Measurements from ENCODE around the gene FBP2.

Gene FBP2

DNA sequence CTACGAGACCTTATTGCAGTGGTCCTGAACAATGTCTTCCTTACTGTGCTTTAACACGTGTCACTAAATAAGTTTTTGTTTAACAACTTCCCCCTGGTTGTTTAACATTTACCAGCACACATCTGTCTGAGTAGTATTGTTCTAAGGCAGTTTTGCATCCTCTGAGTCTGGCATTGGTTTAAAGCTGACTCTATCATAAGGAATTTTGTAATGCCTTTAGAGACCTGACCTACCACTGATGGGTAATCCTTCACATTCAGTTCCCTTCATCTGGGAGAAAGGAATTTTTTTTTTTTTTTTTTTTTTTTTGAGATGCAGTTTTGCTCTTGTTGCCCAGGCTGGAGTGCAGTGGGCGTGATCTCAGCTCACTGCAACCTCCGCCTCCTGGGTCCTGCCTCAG, 58.7 kb downstream of the FBP2 start:
- H3K4me1 ChIP-seq (ENCODE audit: control insufficient read depth, insufficient read depth, low read length, poor library complexity, severe bottlenecking) = no peaks in the 10 kb centered on the region
- H3K36me3 ChIP-seq (ENCODE audit: control insufficient read depth, insufficient read depth, low read length) = no peaks in the 10 kb centered on the region
- 70 to 100% methylated on average over 1 to 2 of the region's 4 CpGs for WGBS, 2 experiments (ENCODE audit: insufficient coverage in 2 of 2)
- H3K4me3 ChIP-seq (ENCODE audit: extremely low read depth, insufficient read depth, low read length, poor library complexity, severe bottlenecking) = no peak overlapping the region
- no peaks in the 10 kb centered on the region for H3K9me3 ChIP-seq (ENCODE audit: control insufficient read depth, low read length)
- H3K27ac ChIP-seq (ENCODE audit: low read depth, low read length, severe bottlenecking) = no peak overlapping the region

DNA sequence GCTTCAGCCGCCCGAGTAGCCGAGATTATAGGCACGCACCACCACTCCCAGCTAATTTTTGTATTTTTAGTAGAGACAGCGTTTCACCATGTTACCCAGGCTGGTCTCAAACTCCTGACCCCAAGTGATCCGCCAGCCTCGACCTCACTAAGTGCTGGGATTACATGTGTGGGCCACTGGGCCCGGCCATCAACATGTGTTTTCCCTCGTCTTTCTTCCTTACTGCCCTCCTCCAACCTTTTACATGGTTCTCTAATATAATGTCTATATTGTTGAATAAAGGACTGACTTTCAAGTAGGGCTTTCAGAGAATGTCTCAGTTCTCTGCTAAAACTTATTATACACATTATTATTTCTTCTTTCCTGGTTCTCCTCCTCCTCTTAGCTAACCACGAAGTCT, 60.0 kb downstream of the FBP2 start:
- H3K9me3 ChIP-seq (ENCODE audit: control insufficient read depth, low read length) = no peaks in the 10 kb centered on the region
- 97 to 100% methylated on average over 2 to 5 of the region's 10 CpGs for WGBS, 2 experiments (ENCODE audit: insufficient coverage in 2 of 2)
- no peak overlapping the region for H3K4me3 ChIP-seq (ENCODE audit: extremely low read depth, insufficient read depth, low read length, poor library complexity, severe bottlenecking)
- no peaks in the 10 kb centered on the region for H3K4me1 ChIP-seq (ENCODE audit: control insufficient read depth, insufficient read depth, low read length, poor library complexity, severe bottlenecking)
- no peaks in the 10 kb centered on the region for H3K36me3 ChIP-seq (ENCODE audit: control insufficient read depth, insufficient read depth, low read length)
- H3K27ac ChIP-seq (ENCODE audit: low read depth, low read length, severe bottlenecking) = no peak overlapping the region

DNA sequence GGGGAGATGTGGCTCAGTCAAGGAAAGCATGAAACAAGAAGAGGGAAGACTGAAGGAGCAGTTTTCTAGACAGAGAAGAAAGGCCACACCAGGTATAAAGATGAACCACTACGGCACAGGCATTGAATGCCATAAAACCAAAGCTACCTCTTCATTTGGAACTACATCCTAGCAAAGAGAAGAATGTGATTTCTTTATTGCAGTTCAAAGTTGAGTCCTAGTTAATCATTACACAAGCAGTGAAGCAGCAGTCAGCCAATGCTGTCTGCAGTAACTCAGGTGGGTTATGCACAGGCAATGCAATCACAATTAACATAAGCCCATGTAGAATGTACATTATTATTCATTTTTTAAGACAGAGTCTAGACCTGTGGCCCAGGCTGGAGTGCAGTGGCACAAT, 60.5 kb downstream of the FBP2 start:
- no peaks in the 10 kb centered on the region for H3K9me3 ChIP-seq (ENCODE audit: control insufficient read depth, low read length)
- H3K27ac ChIP-seq (ENCODE audit: low read depth, low read length, severe bottlenecking) = no peak overlapping the region
- no peak overlapping the region for H3K4me3 ChIP-seq (ENCODE audit: extremely low read depth, insufficient read depth, low read length, poor library complexity, severe bottlenecking)
- H3K4me1 ChIP-seq (ENCODE audit: control insufficient read depth, insufficient read depth, low read length, poor library complexity, severe bottlenecking) = no peaks in the 10 kb centered on the region
- H3K36me3 ChIP-seq (ENCODE audit: control insufficient read depth, insufficient read depth, low read length) = no peaks in the 10 kb centered on the region
- WGBS, 2 experiments (ENCODE audit: insufficient coverage in 2 of 2) = no CpG with 5 or more reads among the region's 1 CpG

DNA sequence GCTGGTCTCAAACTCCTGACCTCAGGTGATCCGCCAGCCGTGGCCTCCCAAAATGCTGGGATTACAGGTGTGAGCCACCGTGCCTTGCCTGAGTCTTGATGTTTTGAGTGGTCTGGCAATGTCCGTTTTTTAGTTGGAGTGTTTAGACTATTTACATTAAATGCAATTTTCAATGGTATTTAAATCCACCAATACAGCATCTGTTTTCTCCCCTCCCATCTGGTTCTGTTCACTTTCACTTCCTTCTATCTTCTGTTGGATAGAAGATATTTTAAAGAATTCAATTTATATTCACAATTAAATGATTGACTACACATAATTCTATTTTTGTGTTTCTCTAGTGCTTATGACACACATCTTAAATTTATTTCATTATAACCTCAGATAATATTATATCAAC, 64.7 kb downstream of the FBP2 start:
- no peaks in the 10 kb centered on the region for H3K4me1 ChIP-seq (ENCODE audit: control insufficient read depth, insufficient read depth, low read length, poor library complexity, severe bottlenecking)
- H3K9me3 ChIP-seq (ENCODE audit: control insufficient read depth, low read length) = no peaks in the 10 kb centered on the region
- H3K27ac ChIP-seq (ENCODE audit: low read depth, low read length, severe bottlenecking) = no peak overlapping the region
- H3K4me3 ChIP-seq (ENCODE audit: extremely low read depth, insufficient read depth, low read length, poor library complexity, severe bottlenecking) = no peak overlapping the region
- WGBS, 2 experiments (ENCODE audit: insufficient coverage in 2 of 2) = 96 to 97% methylated on average over 3 of the region's 4 CpGs
- no peaks in the 10 kb centered on the region for H3K36me3 ChIP-seq (ENCODE audit: control insufficient read depth, insufficient read depth, low read length)

DNA sequence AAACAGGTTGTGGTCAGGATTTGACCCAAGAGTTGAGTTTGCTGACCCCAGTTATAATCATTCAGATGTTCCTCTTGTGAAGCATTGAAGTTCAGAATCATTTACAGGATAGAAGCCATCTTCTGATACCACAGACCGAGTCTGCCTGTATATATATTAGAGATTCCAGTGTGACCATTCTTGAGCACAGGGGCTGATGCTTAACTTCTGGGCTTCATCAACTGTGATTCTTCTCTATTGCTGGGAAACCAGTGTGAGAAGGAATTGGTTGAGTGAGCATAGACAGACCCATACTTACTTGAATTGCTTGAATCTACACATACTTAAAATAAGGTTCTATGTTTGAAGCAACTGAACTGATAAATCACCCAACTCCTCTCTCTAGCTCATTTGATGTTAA, 66.7 kb downstream of the FBP2 start:
- Histone ChIP-seq H3K4me3 (ENCODE audit: extremely low read depth, insufficient read depth, low read length, poor library complexity, severe bottlenecking) (no peak overlapping the region), H3K27ac (ENCODE audit: low read depth, low read length, severe bottlenecking) (no peak overlapping the region), H3K36me3 (ENCODE audit: control insufficient read depth, insufficient read depth, low read length) (no peaks in the 10 kb centered on the region), H3K9me3 (ENCODE audit: control insufficient read depth, low read length) (no peaks in the 10 kb centered on the region), H3K4me1 (ENCODE audit: control insufficient read depth, insufficient read depth, low read length, poor library complexity, severe bottlenecking) (no peaks in the 10 kb centered on the region)
- 100% methylated on average over 1 of the region's 1 CpG; no CpG with 5 or more reads in 1 of the 2 experiments for WGBS, 2 experiments (ENCODE audit: insufficient coverage in 2 of 2)

GRCh38 chr9:94526271-94526670, 67.4 kb downstream of the FBP2 start:
- Histone ChIP-seq H3K36me3 (ENCODE audit: control insufficient read depth, insufficient read depth, low read length) (no peaks in the 10 kb centered on the region), H3K9me3 (ENCODE audit: control insufficient read depth, low read length) (no peaks in the 10 kb centered on the region), H3K4me1 (ENCODE audit: control insufficient read depth, insufficient read depth, low read length, poor library complexity, severe bottlenecking) (no peaks in the 10 kb centered on the region), H3K27ac (ENCODE audit: low read depth, low read length, severe bottlenecking) (no peak overlapping the region), H3K4me3 (ENCODE audit: extremely low read depth, insufficient read depth, low read length, poor library complexity, severe bottlenecking) (no peak overlapping the region)
- WGBS, 2 experiments (ENCODE audit: insufficient coverage in 2 of 2) = no CpG with 5 or more reads among the region's 1 CpG

DNA sequence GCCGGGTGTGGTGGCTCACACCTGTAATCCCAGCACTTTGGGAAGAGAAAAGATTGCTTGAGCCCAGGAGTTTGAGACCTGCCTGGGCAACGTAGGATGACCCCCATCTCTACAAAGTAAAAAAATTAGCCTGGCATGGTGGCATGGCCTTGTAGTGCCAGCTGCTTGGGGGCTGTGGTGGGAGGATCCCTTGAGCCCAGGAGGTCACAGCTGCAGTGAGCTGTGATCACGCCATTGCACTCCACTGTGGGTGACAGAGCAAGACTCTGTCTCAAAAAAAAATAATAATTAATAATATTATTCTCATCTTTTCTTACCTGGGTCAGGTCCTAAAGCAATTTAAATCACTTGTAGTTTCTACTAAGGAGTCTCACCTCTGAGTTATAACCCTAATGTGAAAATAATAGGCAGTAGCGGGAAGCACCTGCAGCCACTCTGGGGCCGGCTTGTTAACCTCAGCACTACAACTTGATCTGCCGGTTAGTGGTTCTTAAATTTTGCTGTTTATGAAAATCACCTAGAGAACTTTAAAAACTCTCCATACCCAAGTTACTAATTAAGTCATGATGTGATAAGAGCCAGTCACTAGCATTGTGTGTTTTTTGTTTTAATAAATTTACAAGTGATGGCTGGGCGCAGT, 68.1 kb downstream of the FBP2 start:
- no peaks in the 10 kb centered on the region for H3K36me3 ChIP-seq (ENCODE audit: control insufficient read depth, insufficient read depth, low read length)
- WGBS, 2 experiments (ENCODE audit: insufficient coverage in 2 of 2) = 77 to 85% methylated on average over 3 of the region's 7 CpGs

GRCh38 chr9:94517254-94517653, 76.4 kb downstream of the FBP2 start:
- Histone ChIP-seq H3K4me1 (ENCODE audit: control insufficient read depth, insufficient read depth, low read length, poor library complexity, severe bottlenecking) (peaks cover 3% of the 10 kb centered on the region), H3K4me3 (ENCODE audit: extremely low read depth, insufficient read depth, low read length, poor library complexity, severe bottlenecking) (no peak overlapping the region), H3K9me3 (ENCODE audit: control insufficient read depth, low read length) (no peaks in the 10 kb centered on the region), H3K36me3 (ENCODE audit: control insufficient read depth, insufficient read depth, low read length) (no peaks in the 10 kb centered on the region), H3K27ac (ENCODE audit: low read depth, low read length, severe bottlenecking) (no peak overlapping the region)
- WGBS, 2 experiments (ENCODE audit: insufficient coverage in 2 of 2) = no CpG with 5 or more reads among the region's 4 CpGs

More for the DNA sequence above, 68.1 kb downstream of the FBP2 start:
- no peak overlapping the region for H3K4me3 ChIP-seq (ENCODE audit: extremely low read depth, insufficient read depth, low read length, poor library complexity, severe bottlenecking)
- no peaks in the 10 kb centered on the region for H3K4me1 ChIP-seq (ENCODE audit: control insufficient read depth, insufficient read depth, low read length, poor library complexity, severe bottlenecking)
- no peak overlapping the region for H3K27ac ChIP-seq (ENCODE audit: low read depth, low read length, severe bottlenecking)
- H3K9me3 ChIP-seq (ENCODE audit: control insufficient read depth, low read length) = no peaks in the 10 kb centered on the region

GRCh38 chr9:94514722-94515121, 78.9 kb downstream of the FBP2 start:
- Histone ChIP-seq H3K4me3 (ENCODE audit: extremely low read depth, insufficient read depth, low read length, poor library complexity, severe bottlenecking) (no peak overlapping the region), H3K9me3 (ENCODE audit: control insufficient read depth, low read length) (no peaks in the 10 kb centered on the region), H3K4me1 (ENCODE audit: control insufficient read depth, insufficient read depth, low read length, poor library complexity, severe bottlenecking) (peaks cover 3% of the 10 kb centered on the region), H3K36me3 (ENCODE audit: control insufficient read depth, insufficient read depth, low read length) (no peaks in the 10 kb centered on the region), H3K27ac (ENCODE audit: low read depth, low read length, severe bottlenecking) (no peak overlapping the region)
- 98 to 100% methylated on average over 2 to 3 of the region's 3 CpGs for WGBS, 2 experiments (ENCODE audit: insufficient coverage in 2 of 2)

GRCh38 chr9:94511955-94512265, 81.7 kb downstream of the FBP2 start:
- WGBS, 2 experiments (ENCODE audit: insufficient coverage in 2 of 2) = 92 to 100% methylated on average over 2 of the region's 2 CpGs
- no peak overlapping the region for H3K4me3 ChIP-seq (ENCODE audit: extremely low read depth, insufficient read depth, low read length, poor library complexity, severe bottlenecking)
- H3K9me3 ChIP-seq (ENCODE audit: control insufficient read depth, low read length) = no peaks in the 10 kb centered on the region
- no peak overlapping the region for H3K27ac ChIP-seq (ENCODE audit: low read depth, low read length, severe bottlenecking)
- peaks cover 3% of the 10 kb centered on the region for H3K4me1 ChIP-seq (ENCODE audit: control insufficient read depth, insufficient read depth, low read length, poor library complexity, severe bottlenecking)
- H3K36me3 ChIP-seq (ENCODE audit: control insufficient read depth, insufficient read depth, low read length) = no peaks in the 10 kb centered on the region

GRCh38 chr9:94511134-94511954, 82.3 kb downstream of the FBP2 start:
- Histone ChIP-seq H3K27ac (ENCODE audit: low read depth, low read length, severe bottlenecking) (no peak overlapping the region), H3K4me1 (ENCODE audit: control insufficient read depth, insufficient read depth, low read length, poor library complexity, severe bottlenecking) (peaks cover 3% of the 10 kb centered on the region), H3K36me3 (ENCODE audit: control insufficient read depth, insufficient read depth, low read length) (no peaks in the 10 kb centered on the region), H3K4me3 (ENCODE audit: extremely low read depth, insufficient read depth, low read length, poor library complexity, severe bottlenecking) (no peak overlapping the region), H3K9me3 (ENCODE audit: control insufficient read depth, low read length) (no peaks in the 10 kb centered on the region)
- WGBS, 2 experiments (ENCODE audit: insufficient coverage in 2 of 2) = 72 to 100% methylated on average over 3 of the region's 6 CpGs
